GM19463 (cell line): ENCODE results near the gene REEP2.

Source experiments
- ATAC-seq: cut with Tn5 transposase; IDR thresholded peaks from one replicate; pipeline ENCODE4 v1.9.1; 2021; ENCODE audit warnings: mild to moderate bottlenecking, moderate library complexity; ENCODE audit not compliant: unreplicated experiment

The REEP2 gene

DNA sequence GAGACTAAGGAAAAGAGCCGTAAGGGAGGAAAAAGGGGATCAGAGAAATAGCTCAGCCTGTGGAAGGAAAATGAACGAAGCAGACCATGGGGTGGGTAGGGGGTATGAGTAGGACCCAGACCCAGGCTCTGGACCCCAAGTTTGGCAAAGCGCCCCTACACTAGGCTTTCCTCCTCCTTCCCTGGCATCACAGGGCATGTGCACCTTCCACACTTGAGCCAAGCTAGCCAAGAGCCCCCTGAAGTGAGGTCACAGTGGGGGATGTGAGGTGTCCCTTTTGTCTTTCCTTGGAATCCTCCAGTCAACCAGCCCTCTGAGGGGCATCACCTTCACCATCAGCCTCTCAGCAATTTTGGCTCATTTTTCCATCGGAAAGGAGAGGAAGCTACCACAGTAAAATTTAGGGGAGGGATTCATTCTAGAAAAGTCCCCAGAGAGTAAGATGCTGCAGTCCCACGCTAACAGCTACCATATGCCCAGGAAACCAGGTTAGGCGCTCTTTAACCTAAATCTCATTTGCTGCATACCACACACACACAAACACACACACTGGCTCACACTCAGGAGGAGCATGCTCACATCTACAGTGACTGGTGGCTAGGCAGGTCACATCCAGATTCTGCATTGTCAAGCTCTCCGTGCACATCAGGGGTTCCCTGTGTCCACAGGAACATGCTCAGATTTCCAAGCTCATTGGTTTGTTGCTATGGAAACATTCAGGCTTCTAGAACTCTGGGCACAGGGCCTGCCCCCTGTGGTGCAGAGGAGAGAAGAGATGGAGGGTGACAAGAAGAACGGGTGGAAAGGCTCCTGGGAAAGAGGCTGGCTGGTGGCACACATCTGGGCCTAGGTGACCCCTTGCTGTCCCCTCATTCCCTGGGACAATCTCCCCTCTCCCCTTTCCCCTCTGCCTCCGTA lies 9.9 kb downstream of the REEP2 start:
- no peak for ATAC-seq

GRCh38 chr5:138449501-138450239 lies 10.8 kb downstream of the REEP2 start:
- ATAC-seq = peak; percentile 71

GRCh38 chr5:138450971-138451370 lies 12.1 kb downstream of the REEP2 start:
- ATAC-seq = no peak

DNA sequence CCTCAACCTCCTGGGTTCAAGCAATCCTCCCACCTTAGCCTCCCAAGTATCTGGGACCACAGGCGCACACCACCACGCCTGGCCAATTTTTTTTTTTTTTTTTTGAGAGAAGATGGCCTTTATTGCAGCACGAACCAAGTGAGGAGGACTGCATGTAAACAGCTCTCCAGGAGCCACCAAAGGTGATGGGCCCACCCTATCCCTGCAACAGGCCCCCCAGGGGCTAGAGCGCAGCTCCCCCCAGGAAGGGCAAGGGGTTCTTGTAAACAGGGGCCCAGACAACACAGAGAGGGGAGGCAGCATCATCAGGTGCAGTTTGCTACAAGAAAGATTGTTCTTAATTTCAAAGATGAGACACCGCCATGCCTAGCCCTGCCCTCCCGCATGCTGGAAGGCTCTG lies 13.9 kb downstream of the REEP2 start:
- no peak for ATAC-seq

DNA sequence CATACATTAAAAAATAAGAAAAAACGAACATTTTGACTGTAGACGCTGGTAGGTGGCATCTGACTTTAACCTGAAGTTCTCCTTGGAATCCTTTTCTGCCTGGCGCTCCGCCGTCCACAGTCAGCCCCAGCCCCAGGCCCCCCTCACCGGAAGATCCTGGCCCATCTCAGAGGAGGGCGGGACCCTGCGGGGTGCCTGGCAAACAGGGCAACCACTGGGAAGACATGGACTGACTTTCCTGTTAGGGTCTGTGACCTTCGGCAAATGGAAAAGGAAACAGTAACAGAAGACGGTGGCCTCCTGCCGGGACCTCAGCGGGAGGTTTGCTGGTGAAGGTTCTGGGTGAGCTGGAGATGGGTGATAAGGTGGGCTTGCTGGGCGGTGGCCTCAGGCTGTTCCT lies 14.7 kb downstream of the REEP2 start:
- no peak for ATAC-seq

DNA sequence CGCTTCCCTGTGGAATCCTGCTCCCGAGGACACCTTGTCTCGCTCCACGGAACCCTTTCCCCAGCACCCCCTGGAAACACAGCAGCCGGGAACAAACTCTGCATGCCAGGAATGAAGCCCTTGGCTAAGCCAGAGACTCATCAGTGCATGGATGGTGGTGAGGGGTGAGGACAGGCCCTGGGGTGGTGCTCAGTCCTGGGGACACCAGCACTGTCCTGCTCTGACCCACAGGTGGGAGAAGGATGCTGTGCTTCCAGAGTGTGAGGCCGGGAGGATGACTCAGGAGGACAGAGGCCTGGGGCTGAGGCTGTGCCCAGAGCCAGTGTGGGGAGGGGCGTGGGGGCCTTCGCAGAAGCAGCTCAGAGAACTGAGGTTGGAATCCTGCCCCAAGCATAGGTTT lies 15.3 kb downstream of the REEP2 start:
- ATAC-seq = no peak

- ATAC-seq = no peak
Measured at GRCh38 chr5:138455232-138455930, 16.5 kb downstream of the REEP2 start.

DNA sequence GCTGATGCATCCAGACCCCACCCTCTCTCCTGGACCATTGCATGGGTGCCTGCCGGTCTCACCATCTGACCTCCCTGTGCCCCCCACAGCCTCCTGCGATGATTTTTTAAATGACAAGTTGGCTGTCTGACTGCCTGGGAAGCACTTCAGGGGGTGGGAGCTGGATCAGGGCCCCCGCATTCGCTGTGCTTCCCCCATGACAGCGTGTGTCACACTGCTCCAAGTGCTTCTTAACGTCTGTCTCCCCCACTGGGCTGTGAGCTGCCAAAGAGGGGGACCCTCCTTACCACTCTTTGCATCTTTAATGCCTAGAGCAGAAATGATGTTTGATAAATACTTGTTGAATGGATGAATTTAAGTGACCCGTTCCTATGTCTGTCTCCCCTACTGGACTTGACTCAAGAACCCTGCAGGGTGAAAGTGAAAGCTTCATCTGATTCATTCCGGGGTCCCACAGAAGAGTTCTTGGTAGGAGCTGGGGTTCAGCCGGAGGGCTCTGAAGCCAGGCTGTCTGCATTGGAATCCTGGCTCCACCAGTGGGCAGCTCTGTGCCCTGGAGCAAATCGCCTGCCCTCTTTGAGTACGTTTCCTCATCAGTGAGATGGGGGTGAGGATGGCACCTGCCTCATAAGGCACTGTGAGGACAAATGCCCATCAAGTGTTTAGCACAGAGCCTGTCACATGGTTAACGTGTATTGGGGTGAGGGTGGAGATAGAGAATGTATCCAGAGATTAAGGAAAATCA lies 18.8 kb downstream of the REEP2 start:
- ATAC-seq = no peak

DNA sequence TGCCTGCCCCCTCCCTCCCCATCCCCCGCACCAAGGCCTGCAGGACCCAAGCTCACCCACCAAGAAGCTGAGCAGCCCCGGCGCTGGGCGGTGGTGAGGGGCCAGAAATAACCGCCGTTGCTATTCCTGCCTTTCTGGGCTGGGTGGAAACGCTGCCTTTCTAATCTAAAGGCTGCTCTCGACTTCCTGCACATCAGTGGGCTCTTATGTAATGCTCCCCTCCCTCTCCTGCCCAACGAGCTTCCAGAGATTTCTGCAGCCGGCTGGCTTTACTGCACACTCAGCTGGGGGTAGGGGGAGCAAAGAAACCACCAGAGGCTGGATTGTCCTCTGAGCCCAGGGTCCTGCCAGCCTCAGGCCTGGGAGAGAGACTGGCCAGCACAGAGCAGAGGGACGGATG lies 19.5 kb downstream of the REEP2 start:
- ATAC-seq = no peak

- no peak for ATAC-seq
Measured at GRCh38 chr5:138458856-138459255, 20.0 kb downstream of the REEP2 start.

DNA sequence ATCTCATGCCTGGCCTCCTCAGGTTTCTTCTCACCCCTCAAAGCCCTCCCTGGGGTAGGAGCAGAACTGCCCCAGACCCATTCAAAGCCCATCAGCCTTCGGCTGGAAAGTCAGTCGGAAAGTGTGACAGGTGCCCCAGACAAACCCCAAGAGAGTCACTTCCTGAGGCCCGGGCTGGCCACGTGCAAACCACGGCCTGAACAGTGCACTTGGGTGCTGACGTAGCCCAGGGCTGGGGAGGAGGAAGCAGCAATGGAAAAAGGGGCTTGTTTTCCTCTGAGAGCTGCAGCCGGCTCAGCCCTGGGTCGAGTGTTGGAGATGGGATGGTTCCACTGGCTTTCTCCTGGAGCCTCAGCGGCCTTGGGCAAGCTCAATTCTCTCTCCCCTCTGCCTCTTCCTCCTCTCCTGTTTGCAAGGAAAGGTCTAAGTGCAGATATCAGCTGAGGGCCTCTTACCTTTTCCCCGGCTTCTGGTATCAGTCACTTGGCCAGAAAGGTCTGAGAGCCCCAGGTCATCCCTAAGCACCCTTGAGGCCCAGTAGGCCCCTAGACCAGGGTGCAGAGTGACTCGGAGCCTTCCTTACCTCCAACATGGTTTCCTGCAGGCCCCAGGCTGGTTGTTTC lies 20.6 kb downstream of the REEP2 start:
- peak; percentile 38 for ATAC-seq

DNA sequence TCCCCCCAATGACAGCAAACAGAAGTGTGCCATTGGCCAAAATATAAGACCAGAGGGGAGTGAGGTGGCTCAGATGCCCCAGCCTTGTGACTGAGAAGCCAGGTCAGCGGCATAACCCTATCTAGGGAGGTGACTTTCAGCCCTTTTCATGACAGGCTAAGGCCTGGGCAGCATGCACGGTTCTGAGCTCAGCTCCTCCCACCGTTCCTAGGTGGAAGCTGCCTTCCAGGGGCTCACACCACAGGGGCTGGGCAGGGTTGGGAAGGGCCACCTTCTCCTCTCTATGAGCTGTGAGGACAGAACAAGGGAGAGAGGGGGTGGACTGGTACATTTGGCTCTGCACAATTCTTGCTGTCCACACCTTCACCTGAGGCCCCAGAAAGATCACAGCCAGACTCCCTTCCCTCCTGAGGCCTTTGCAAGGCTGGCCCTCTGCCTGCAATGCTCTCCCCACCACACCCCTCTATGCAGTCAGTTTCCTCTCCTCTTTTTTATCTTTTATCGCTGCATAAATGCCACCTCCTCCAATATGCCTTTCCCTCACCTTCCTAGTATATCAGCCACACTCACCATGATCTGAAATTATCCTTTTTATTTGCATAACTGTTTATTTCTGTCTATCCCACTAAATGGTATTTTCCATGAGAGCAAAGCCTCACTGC lies 21.3 kb downstream of the REEP2 start:
- ATAC-seq = no peak

DNA sequence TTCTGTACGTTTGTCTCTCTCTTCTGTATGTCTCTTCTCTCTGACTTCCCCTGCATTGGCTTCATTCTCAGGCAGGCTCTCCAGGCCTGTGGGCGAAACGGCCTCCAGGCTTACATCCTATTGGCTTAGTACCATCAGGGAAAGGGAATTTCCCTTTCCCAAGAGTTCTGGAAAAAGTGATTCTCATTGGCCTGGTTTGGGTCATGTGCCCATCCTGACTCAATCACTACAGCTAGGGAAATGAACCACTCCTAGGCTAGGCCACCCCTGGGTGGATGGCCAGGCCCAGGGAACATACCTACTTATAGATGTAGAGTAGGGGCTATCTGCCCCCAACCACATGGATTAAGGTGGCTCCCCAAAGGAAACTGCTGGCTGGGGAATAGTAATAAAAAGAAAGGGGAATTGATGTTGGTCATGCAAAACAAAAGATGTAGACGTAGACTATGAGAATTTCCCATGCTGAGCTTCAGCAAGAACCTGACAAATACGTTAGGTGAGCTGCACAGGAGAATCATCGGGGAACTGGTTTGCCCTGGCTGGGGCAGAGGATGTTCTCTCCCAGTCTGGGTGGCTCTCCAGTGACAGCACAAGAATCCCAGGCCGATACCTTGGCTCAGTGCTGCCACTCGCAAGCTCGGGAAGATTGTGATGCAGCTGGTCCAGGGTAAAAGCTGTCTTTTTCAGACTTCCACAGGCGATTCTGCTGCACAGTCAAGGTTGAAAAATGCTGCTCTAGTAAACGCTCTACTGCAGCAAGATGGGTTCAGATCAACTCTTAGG lies 22.7 kb downstream of the REEP2 start:
- ATAC-seq = no peak

GRCh38 chr5:138463419-138464007 lies 24.7 kb downstream of the REEP2 start:
- no peak for ATAC-seq

DNA sequence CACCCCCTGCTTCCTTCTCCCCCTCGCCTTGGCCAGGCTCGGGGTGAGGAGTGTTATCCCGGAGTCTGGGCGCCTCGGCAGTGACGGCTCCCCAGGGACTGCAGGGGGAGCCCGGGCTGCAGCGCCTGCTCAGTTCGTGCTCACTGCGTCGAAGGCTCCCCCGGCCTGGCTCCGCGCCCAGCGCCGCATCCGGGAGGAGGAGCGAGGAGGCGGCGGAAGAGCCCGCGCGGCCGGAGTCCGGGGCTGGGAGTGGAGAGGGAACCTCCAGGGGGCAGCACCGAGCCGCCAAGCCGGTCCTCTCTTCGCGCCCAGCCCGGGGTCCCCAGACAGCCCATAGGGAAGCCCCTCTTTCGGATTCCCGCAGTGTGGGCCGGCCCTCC lies 25.1 kb downstream of the REEP2 start:
- peak; percentile 47 for ATAC-seq

DNA sequence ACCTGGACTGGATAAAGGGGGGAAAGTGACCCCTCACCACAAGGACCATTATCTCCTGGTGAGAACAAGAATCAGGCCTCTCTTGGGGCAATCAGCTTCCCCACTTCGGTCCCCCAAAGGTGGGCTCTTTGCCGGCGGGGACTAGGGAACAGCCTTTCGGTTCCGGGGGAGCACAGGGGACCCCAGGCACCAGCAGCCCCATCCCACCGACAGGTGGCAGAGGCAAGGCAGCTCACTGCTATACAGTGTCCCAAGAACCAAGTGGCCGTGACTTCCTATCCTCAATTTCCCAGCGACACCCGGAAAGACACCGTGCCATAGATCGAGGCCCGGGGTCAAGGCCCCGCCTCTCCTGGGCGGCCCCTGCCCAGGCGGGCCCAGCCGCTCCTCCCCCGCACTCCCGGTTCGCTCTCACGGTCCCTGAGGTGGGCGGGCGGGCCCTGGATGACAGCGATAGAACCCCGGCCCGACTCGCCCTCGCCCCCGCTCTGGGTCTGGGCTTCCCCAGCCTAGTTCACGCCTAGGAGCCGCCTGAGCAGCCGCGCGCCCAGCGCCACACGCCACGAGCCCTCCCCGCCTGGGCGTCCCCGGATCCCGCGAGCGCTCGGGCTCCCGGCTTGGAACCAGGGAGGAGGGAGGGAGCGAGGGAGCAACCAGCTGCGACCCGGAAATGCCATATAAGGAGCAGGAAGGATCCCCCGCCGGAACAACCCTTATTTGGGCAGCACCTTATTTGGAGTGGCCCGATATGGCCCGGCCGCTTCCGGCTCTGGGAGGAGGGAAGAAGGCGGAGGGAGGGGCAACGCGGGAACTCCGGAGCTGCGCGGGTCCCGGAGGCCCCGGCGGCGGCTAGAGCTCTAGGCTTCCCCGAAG lies 25.8 kb downstream of the REEP2 start:
- peak; percentile 70 for ATAC-seq

DNA sequence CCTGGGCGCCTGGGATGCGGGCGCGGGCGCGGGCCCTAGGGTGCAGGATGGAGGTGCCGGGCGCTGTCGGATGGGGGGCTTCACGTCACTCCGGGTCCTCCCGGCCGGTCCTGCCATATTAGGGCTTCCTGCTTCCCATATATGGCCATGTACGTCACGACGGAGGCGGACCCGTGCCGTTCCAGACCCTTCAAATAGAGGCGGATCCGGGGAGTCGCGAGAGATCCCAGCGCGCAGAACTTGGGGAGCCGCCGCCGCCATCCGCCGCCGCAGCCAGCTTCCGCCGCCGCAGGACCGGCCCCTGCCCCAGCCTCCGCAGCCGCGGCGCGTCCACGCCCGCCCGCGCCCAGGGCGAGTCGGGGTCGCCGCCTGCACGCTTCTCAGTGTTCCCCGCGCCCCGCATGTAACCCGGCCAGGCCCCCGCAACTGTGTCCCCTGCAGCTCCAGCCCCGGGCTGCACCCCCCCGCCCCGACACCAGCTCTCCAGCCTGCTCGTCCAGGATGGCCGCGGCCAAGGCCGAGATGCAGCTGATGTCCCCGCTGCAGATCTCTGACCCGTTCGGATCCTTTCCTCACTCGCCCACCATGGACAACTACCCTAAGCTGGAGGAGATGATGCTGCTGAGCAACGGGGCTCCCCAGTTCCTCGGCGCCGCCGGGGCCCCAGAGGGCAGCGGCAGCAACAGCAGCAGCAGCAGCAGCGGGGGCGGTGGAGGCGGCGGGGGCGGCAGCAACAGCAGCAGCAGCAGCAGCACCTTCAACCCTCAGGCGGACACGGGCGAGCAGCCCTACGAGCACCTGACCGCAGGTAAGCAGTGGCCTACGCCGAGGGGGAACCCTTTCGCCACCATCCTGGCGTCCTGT lies 26.6 kb downstream of the REEP2 start, which contains the start of gene EGR1:
Gene EGR1 (plus strand): TSS at position 219 of the 864 bp plus-strand sequence. CDS start 283 bp downstream, at position 502.
- ATAC-seq = peak; percentile 47
